ENCODE data around the gene ASIC1. TPM values are rescaled to one million over a fixed set of nuclear protein-coding genes. Genes with fewer than 3 reads are reported as not detected.
A peak's percentile ranks its signal among the peaks of the same experiment; 100 is the strongest.

Gene ASIC1
- total RNA-seq, 6 experiments from 2014 or later, result 1.3 to 2.4 (median 1.6) TPM

DNA sequence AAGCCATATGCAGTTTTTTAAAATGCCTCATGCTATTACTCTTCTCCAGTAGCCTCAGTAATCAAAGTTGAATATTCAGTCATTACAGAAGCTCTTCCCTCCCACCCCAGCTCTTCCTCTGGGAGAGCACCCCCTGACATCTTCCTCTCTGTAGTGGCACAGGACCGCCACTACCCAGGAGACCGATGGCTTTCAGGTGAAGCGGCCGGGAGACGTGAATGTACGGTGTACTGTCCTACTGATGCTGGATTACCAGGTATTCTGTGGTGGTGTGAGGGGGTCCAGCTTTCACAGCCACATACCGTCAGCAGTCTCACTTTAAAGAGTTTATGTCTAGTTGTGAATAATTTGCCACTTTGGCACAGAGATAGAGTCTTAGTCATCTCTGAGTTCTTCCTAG, 32.3 kb downstream of the ASIC1 start:
- H3K4me1 Mint-ChIP-seq (ENCODE audit: low read depth), result peaks cover 43% of the 10 kb centered on the region
- H3K27ac Mint-ChIP-seq, result no peak overlapping the region
- H3K36me3 Mint-ChIP-seq (ENCODE audit: low read depth), result peaks cover 24% of the 10 kb centered on the region

DNA sequence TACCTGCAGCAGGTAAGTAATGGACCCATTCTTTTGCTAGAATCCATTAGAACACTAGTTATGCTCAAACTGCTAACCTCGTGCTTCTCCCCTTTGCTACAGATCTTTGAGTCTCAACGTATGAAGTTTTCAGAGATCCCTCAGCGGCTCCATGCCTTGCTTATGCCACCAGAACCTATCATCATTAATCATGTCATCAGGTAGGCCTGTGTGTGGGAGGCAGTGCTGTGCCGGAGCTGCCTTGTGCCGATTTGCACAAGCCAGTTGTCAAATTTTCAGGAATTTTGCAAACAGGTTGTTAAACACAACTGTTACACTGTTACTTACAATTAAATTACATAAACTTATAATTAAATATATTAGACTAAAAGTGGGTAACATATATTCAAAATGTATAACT, 33.0 kb downstream of the ASIC1 start:
- no peak overlapping the region for H3K4me3 Mint-ChIP-seq
- peaks cover 43% of the 10 kb centered on the region for H3K4me1 Mint-ChIP-seq (ENCODE audit: low read depth)
- no peak for DNase-seq
- TF ChIP-seq, protein P1, sequence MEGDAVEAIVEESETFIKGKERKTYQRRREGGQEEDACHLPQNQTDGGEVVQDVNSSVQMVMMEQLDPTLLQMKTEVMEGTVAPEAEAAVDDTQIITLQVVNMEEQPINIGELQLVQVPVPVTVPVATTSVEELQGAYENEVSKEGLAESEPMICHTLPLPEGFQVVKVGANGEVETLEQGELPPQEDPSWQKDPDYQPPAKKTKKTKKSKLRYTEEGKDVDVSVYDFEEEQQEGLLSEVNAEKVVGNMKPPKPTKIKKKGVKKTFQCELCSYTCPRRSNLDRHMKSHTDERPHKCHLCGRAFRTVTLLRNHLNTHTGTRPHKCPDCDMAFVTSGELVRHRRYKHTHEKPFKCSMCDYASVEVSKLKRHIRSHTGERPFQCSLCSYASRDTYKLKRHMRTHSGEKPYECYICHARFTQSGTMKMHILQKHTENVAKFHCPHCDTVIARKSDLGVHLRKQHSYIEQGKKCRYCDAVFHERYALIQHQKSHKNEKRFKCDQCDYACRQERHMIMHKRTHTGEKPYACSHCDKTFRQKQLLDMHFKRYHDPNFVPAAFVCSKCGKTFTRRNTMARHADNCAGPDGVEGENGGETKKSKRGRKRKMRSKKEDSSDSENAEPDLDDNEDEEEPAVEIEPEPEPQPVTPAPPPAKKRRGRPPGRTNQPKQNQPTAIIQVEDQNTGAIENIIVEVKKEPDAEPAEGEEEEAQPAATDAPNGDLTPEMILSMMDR (IDR thresholded peaks at IDR 0.05), result no peak
- no peaks in the 10 kb centered on the region for H3K9me3 Mint-ChIP-seq
- H3K27ac Mint-ChIP-seq, result no peak overlapping the region
- no peaks in the 10 kb centered on the region; the same call in 1 of the 2 replicates for H3K27me3 Mint-ChIP-seq (ENCODE audit: insufficient read depth)
- peaks cover 30% of the 10 kb centered on the region for H3K36me3 Mint-ChIP-seq (ENCODE audit: low read depth)

More for the DNA sequence above, 32.3 kb downstream of the ASIC1 start:
- Mint-ChIP-seq H3K4me3 (no peak overlapping the region), H3K27me3 (ENCODE audit: insufficient read depth) (no peaks in the 10 kb centered on the region; the same call in 1 of the 2 replicates), H3K9me3 (no peaks in the 10 kb centered on the region)
- DNase-seq, result no peak
- TF ChIP-seq, protein P1 (IDR thresholded peaks at IDR 0.05), result no peak

- DNase-seq, result no peak
- no peaks in the 10 kb centered on the region for H3K9me3 Mint-ChIP-seq
- peaks cover 34% of the 10 kb centered on the region for H3K4me1 Mint-ChIP-seq (ENCODE audit: low read depth)
- H3K27me3 Mint-ChIP-seq (ENCODE audit: insufficient read depth), result no peaks in the 10 kb centered on the region; the same call in 1 of the 2 replicates
- H3K27ac Mint-ChIP-seq, result no peak overlapping the region
- no peak overlapping the region for H3K4me3 Mint-ChIP-seq
- peaks cover 36% of the 10 kb centered on the region for H3K36me3 Mint-ChIP-seq (ENCODE audit: low read depth)
- TF ChIP-seq, protein P1 (IDR thresholded peaks at IDR 0.05), result no peak
Observed at GRCh38 chr12:50097952-50098351, 40.6 kb downstream of the ASIC1 start.

GRCh38 chr12:50099302-50100008, 42.1 kb downstream of the ASIC1 start:
- Mint-ChIP-seq H3K4me3 (no peak overlapping the region), H3K4me1 (ENCODE audit: low read depth) (peaks cover 34% of the 10 kb centered on the region), H3K27ac (peak overlapping the region; percentile 71), H3K9me3 (no peaks in the 10 kb centered on the region), H3K36me3 (ENCODE audit: low read depth) (peaks cover 36% of the 10 kb centered on the region), H3K27me3 (ENCODE audit: insufficient read depth) (no peaks in the 10 kb centered on the region; the same call in 1 of the 2 replicates)
- TF ChIP-seq, protein P1 (IDR thresholded peaks at IDR 0.05), result no peak
- peak; percentile 43 for DNase-seq

DNA sequence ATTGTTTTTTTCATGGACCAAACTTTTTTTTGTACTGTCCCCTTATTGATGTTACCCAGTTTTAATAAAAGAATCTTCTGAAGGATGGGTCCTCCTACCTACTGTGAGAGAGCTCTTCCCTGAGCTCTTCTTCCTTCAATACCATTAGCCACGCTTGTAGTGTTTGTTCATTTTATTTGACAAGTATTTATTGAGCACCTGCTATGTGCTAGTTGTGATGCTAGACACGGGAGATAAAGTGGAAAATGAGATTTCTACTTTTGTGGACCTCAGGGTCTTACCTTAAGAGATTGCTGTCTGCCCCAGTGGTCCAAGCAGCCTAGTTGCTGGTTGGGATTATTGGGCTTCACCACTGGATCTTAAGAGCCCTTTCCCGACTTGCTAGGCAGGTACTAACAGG, 43.2 kb downstream of the ASIC1 start:
- Mint-ChIP-seq H3K4me3 (no peak overlapping the region), H3K36me3 (ENCODE audit: low read depth) (peaks cover 28% of the 10 kb centered on the region), H3K9me3 (no peaks in the 10 kb centered on the region), H3K27ac (peak overlapping the region; percentile 16; the same call in 1 of the 2 replicates), H3K4me1 (ENCODE audit: low read depth) (peaks cover 34% of the 10 kb centered on the region), H3K27me3 (ENCODE audit: insufficient read depth) (peaks cover under 1% of the 10 kb centered on the region)
- DNase-seq, result no peak
- TF ChIP-seq, protein P1 (IDR thresholded peaks at IDR 0.05), result no peak

Measured in HFFc6 (cell line).